Activated T-helper 1 cell treated with anti-CD3 and anti-CD28 coated beads, Interleukin-12 subunit alpha, Interleukin-12 subunit beta, Interleukin-2, Interleukin-4 antibody, amounts not matched to agents 30 ng/mL and 10 ng/mL and 1 ng/mL, durations not matched to agents 14 hours and 24 hours and 36 hours (primary cell): ENCODE results near the gene RBM8A. TPM values are rescaled to one million over a fixed set of nuclear protein-coding genes. Genes with fewer than 3 reads are reported as not detected.
A peak's percentile ranks its signal among the peaks of the same experiment; 100 is the strongest.

ENCODE experiments used
- DNase-seq: peaks from one replicate; pipeline ENCODE4 v3.0.0; 2021; ENCODE audit warnings: low spot score
- H3K27ac Mint-ChIP-seq: one replicate; pipeline ENCODE4 v1.8.0; 2021; ENCODE audit warnings: mild to moderate bottlenecking, mixed read lengths
- H3K27me3 Mint-ChIP-seq: one replicate; pipeline ENCODE4 v1.8.0; 2022; ENCODE audit warnings: mild to moderate bottlenecking, moderate library complexity, mixed read lengths; ENCODE audit not compliant: insufficient read depth
- H3K36me3 Mint-ChIP-seq: one replicate; pipeline ENCODE4 v1.8.0; 2021; ENCODE audit warnings: low read depth, mixed read lengths
- H3K4me1 Mint-ChIP-seq: one replicate; pipeline ENCODE4 v1.8.0; 2021; ENCODE audit warnings: low read depth, mixed read lengths
- H3K4me3 Mint-ChIP-seq: one replicate; pipeline ENCODE4 v1.8.0; 2021; ENCODE audit warnings: mild to moderate bottlenecking, moderate library complexity, mixed read lengths
- H3K9me3 Mint-ChIP-seq: one replicate; pipeline ENCODE4 v1.8.0; 2021; ENCODE audit warnings: mixed read lengths
- intact Hi-C: fragments of 100-400 bp; cut with micrococcal nuclease; formaldehyde crosslinking; loops from one replicate; pipeline ENCODE4 v1.15.1; 2024
- total RNA-seq: library from RNA; stranded (reverse); gene quantifications from 2 replicates; pipeline ENCODE4 v1.2.3, GENCODE V29; 2022

Gene RBM8A
- total RNA-seq, result 331 and 354 TPM in 2 replicates

DNA sequence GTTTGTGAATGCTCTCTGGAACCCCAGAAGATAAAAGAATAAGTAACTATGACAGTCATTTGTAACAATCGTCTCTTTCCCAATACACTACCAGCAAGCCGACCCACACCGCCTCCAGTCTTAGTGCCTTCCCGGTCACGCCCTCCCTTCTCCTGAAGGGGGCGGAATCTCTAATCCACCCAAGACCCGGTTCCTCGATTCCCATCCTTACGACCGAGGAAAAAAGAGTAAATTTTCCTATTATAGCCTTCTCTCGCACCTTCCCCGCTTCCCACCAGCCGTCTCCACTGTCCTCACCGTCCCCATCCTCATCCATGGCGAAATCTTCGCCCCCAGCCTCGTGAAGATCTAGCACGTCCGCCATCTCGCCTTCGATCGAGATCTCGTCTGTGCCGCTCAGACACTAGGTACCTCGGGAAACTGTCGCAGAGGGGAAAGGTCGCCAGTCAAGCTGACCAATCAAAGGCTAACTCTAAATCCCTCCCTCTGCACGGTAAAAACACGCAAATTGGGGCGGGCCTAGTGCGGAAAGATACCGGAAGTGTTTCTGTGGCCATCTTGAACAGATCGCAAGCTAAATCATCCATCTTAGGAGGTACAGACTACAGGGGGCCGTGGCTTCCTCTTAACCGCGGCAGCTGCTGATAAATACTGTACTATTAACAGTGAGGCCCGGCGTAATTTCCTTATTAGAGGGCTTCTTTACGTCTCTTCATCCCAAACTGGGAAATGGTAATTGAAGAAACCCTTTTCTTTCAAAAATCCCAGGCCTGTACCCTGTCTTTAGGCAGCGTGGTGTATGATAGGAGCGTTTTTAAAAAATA lies at the start of gene RBM8A:
RBM8A (minus strand) TSS at position 422 of the 824 bp plus-strand sequence; CDS start at position 364, 58 bp downstream.
- Mint-ChIP-seq H3K4me1 (peaks cover 11% of the 10 kb centered on the region), H3K27ac (peak within 1 kb of the TSS; percentile 20), H3K9me3 (no peaks in the 10 kb centered on the region), H3K36me3 (peaks cover 8% of the 10 kb centered on the region), H3K27me3 (no peaks in the 10 kb centered on the region), H3K4me3 (no peak within 1 kb of the TSS)
- DNase-seq, result peak; percentile 93
- intact Hi-C loops, result loop anchor here (1.0 to 2.0 kb wide), 6 partner anchors 9 to 69 kb away; partner anchors contain the start of genes ANKRD34A, ITGA10, PEX11B and POLR3GL

DNA sequence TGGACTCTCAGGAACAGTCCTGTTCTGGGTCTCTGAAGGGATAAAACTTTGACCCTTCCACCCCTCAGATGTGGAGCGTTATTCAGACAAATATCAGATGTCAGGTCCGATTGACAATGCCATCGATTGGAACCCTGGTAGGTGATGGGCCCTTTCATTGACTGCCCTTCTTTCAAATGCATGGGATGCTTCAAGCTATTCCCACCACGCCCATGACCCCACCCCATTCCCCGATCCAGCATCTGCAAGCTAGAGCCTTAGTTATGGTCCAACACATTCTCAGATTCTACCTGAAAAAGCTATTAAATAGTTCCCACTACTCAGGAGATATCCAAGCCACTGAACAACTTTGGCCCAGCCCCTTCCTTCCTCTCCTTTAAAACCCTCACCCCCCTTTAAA lies 49.7 kb upstream of the RBM8A start:
- Mint-ChIP-seq H3K4me1 (peaks cover 15% of the 10 kb centered on the region), H3K36me3 (peaks cover 3% of the 10 kb centered on the region), H3K9me3 (no peaks in the 10 kb centered on the region), H3K27ac (no peak overlapping the region), H3K27me3 (no peaks in the 10 kb centered on the region), H3K4me3 (no peak overlapping the region)
- intact Hi-C loops, result loop anchor here (1.0 kb wide), 2 partner anchors 30 to 36 kb away; no protein-coding TSS in a partner anchor
- no peak for DNase-seq

DNA sequence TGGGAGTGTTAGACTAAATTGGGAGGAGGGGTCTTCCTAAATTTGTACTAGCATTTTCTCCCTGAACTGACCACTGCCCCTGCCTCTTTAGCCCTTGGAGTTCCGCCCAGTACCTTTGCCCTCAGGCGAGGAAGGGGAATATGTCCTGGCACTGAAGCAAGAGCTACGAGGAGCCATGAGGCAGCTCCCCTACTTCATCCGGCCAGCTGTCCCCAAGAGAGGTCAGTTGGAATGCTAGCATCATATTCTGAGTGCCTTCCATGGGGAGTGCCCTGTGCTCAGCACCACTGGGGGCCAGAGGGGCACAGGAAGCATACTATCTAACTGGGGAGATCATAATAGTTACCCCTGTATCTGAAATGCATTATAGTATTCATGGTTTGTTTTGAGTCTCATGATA lies 47.9 kb upstream of the RBM8A start:
- peaks cover 3% of the 10 kb centered on the region for H3K36me3 Mint-ChIP-seq
- no peak for DNase-seq
- H3K4me3 Mint-ChIP-seq, result no peak overlapping the region
- H3K9me3 Mint-ChIP-seq, result no peaks in the 10 kb centered on the region
- H3K4me1 Mint-ChIP-seq, result peaks cover 15% of the 10 kb centered on the region
- no peak overlapping the region for H3K27ac Mint-ChIP-seq
- H3K27me3 Mint-ChIP-seq, result no peaks in the 10 kb centered on the region
- intact Hi-C loops, result no loop called here

DNA sequence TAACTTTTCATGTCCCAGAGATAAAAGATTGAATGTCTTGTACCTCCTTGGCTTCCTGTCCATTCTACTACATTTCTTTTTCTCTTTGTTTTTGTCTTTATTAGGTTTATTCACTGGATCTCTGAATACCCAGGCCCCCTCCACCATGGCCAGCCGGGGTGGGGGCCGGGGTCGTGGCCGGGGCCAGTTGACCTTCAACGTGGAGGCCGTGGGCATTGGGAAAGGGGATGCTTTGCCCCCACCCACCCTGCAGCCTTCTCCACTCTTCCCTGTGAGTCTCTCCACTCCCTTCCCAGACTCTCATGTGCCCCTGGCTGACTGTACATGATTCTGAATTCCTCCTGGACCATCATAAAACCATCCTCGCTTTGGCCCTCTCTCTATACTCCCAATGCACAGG lies 47.4 kb upstream of the RBM8A start:
- intact Hi-C loops, result no loop called here

DNA sequence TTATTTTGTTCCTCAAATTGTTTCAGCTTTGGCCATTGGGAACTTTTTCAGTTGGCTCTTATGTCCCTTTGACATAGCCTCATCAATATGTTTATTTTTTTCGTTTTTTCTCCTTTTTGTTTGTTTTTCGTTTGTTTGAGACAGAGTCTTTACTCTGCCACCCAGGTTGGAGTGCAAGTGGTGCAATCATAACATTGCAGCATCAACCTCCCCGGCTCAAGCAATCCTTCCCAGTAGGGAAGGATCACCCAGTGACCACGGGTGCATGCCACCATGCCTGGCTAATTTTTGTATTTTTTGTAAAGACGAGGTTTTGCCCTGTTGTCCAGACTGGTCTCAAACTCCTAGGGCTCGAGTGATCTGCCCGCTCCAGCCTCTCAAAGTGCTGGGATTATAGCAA lies 45.3 kb upstream of the RBM8A start:
- no peaks in the 10 kb centered on the region for H3K27me3 Mint-ChIP-seq
- no peak for DNase-seq
- no peak overlapping the region for H3K27ac Mint-ChIP-seq
- H3K36me3 Mint-ChIP-seq, result peaks cover 9% of the 10 kb centered on the region
- H3K9me3 Mint-ChIP-seq, result peaks cover 6% of the 10 kb centered on the region
- intact Hi-C loops, result no loop called here
- H3K4me1 Mint-ChIP-seq, result peaks cover 15% of the 10 kb centered on the region
- H3K4me3 Mint-ChIP-seq, result no peak overlapping the region

More for the DNA sequence above, 47.4 kb upstream of the RBM8A start:
- H3K4me1 Mint-ChIP-seq, result peaks cover 15% of the 10 kb centered on the region
- no peaks in the 10 kb centered on the region for H3K27me3 Mint-ChIP-seq
- peak overlapping the region; percentile 36 for H3K27ac Mint-ChIP-seq
- H3K36me3 Mint-ChIP-seq, result peaks cover 3% of the 10 kb centered on the region
- DNase-seq, result no peak
- no peak overlapping the region for H3K4me3 Mint-ChIP-seq
- no peaks in the 10 kb centered on the region for H3K9me3 Mint-ChIP-seq

DNA sequence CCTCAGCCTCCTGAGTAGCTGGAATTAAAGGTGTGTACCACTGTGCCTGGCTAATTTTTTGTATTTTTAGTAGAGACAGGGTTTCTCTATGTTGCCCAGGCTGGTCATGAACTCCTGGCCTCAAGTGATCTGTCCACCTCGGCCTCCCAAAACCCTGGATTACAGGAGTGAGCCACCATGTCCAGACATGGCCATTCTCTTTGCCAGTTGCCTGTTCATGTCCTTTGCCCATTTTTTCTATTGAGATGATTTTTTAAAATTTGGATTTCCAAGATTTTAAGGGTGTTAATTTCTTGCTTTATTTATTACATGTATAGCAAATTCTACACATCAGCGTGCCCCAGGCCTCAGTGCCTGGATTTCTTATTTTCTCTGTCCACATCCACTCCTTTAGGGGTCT lies 40.0 kb upstream of the RBM8A start:
- no peak for DNase-seq
- peak overlapping the region; percentile 40 for H3K4me3 Mint-ChIP-seq
- no peak overlapping the region for H3K27ac Mint-ChIP-seq
- H3K36me3 Mint-ChIP-seq, result peaks cover 7% of the 10 kb centered on the region
- H3K4me1 Mint-ChIP-seq, result peaks cover 28% of the 10 kb centered on the region
- H3K27me3 Mint-ChIP-seq, result no peaks in the 10 kb centered on the region
- intact Hi-C loops, result no loop called here
- peaks cover 14% of the 10 kb centered on the region for H3K9me3 Mint-ChIP-seq

DNA sequence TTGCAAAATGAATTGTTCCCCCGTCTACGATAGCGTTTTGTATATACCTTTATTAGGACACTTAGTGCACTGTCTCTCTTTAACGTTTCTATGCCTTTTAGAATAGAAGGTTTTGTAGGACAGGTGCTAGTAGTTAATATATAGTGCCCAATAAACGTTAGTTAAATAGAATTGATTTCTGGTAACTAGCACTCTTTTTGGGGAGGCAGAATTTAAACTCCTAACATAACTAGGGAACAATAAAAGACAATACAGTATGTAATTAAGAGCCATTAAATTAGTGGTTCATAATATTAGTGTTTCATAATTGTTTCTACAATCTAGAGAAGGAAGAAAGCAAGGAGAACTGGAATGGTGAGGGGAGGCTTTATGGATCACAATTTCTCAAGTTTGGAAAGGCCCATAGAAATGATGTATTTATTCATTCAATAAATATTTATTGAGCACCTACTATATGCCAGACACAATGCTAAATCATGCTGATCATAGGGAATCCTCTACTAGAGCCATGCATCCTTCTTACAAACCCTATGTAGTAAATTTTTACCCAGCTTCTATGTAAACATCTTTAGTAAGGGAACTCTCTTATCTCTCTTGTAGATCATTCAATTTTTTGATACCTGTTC lies 37.9 kb upstream of the RBM8A start:
- H3K4me1 Mint-ChIP-seq, result peaks cover 42% of the 10 kb centered on the region

DNA sequence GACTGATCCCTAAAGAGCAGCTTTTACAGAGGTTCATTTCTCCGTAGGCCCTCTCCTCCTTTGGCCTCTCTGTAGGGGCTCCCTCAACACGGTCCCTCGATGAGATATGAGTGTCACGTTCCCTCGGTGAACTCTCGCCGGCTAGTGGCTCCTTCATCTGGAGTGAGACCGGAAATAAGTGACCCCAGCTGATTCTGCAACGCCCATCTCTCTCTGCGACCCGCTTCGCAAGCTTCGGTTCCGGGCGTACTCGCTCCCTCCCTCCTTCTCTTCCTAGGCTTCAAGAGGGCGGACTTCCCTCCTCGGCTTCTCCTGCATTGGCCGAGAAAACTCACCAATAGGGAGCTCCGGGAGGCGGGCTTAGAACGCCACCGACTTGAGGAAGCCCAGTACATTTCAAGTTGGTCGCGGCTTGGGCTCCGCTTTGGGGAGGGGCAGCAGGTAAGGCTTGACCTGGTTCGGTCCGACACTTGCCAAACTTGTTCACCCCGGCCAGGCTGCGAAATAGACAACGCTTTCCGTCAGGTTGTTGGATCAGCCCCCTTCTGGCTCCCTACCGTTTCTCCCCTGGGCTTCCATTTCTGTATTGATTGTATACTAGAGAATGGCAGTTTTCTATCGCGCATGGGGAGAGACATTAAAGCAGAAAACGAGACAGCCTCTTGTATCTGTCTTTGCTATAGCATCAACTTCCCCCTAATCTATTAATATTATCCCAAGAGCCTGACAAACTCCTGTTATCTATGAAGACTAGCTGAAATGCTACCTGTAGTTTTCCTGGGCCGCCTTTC lies 37.2 kb upstream of the RBM8A start, which contains the start of the genes ANKRD34A and POLR3GL:
ANKRD34A (minus strand) TSS at position 248 of the 791 bp plus-strand sequence. CDS start 2,816 bp downstream, outside the sequence.
POLR3GL (plus strand) TSS at position 363 of the 791 bp plus-strand sequence. CDS start 10,176 bp downstream, outside the sequence.
- DNase-seq, result peak; percentile 89
- intact Hi-C loops, result loop anchor here (1.0 kb wide), 7 partner anchors 15 to 106 kb away; partner anchors contain the start of genes PEX11B, RBM8A and TXNIP
- Mint-ChIP-seq H3K36me3 (peaks cover 9% of the 10 kb centered on the region), H3K27me3 (no peaks in the 10 kb centered on the region), H3K4me1 (peaks cover 45% of the 10 kb centered on the region), H3K4me3 (peak within 1 kb of the TSS; percentile 93), H3K9me3 (peaks cover 14% of the 10 kb centered on the region), H3K27ac (peak within 1 kb of the TSS; percentile 87)

More for the DNA sequence above, 37.9 kb upstream of the RBM8A start:
- Mint-ChIP-seq H3K27ac (peak overlapping the region; percentile 87), H3K27me3 (no peaks in the 10 kb centered on the region), H3K36me3 (peaks cover 7% of the 10 kb centered on the region), H3K9me3 (peaks cover 14% of the 10 kb centered on the region), H3K4me3 (peak overlapping the region; percentile 93)
- DNase-seq, result no peak
- intact Hi-C loops, result no loop called here

DNA sequence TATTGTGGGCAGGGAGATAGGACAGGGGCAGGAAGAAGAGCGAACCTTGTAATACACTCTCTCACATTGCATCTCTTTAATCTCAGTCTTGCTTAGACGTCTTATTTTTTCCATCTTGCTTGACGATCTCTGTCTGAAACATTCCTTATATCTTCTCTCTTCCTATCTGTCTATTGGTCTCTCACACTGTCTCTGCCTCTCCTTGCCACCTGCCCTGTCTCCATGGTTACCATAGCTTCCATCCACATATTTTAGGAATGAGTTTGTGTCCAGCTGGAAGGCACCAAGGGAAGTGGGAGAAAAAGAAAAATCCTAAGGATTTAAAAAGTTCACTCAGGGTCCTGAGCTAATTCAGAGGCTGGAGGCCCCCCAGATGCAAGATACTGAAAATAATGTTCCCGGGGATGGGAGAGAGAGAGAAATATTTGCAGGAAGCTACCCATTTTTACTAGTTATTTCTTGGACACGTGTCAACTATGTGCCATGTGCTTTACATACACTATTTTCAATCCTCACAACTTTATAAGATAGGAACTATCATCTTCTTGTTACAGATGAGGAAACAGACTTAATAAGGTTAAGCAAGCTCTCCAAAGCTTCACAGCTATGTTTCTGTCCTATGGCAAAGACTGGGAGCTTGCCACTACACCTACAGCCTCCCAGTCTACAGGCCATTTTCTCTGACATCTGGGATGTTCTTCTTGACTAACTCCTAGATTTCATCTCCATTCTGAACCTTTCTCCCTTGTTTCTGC lies 36.2 kb upstream of the RBM8A start:
- peaks cover 56% of the 10 kb centered on the region for H3K4me1 Mint-ChIP-seq
- H3K4me3 Mint-ChIP-seq, result peak overlapping the region; percentile 93
- intact Hi-C loops, result loop anchor here (1.0 kb wide), 7 partner anchors 16 to 105 kb away; partner anchors contain the start of genes PEX11B, RBM8A and TXNIP
- H3K27me3 Mint-ChIP-seq, result no peaks in the 10 kb centered on the region
- DNase-seq, result no peak
- peaks cover 14% of the 10 kb centered on the region for H3K9me3 Mint-ChIP-seq
- peak overlapping the region; percentile 87 for H3K27ac Mint-ChIP-seq
- H3K36me3 Mint-ChIP-seq, result peaks cover 9% of the 10 kb centered on the region

DNA sequence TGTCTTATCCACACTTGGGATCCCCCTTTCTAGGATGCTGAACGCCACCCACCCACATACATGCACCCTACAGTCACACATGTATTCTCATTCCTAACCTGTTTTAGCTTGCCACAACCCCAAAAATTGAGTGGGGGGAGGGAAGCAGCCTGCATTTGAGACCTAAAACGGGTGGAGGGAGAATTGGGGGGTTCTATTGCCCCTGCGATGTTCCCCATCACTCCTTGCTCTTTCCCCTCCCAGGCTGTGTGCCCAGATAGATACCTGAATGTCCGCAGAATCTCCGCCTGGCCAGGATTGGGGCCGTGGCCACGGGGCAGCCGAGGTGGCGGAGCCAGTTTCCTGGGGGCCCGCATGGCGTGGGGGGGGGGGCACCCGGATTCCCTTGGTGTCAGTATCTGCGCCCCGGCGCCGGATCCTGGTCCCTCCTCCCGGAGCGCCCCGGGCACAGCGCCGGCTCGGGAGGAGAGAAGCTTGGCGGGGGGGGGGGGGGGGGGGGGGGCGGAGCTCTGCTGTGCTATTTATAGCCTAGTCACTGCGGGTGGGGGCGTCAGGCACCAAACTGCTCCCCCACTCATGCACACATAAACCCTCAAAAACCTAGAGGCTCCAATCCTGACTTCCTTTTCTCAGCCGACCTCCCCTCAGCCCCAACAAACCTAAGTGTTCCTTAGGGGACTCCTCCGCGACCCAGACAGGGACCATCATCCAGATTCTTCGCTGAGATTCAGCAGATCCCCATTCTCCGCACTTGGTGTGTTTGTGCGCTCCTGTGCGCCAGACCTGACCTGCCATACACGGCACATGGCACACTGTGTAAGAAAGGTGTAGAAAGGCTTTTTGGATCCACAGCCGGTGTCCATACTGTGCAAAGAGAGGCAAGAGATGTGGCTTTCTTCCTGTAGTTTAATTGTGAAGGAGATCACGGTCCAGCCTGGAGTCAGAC lies 35.1 kb upstream of the RBM8A start:
- Mint-ChIP-seq H3K4me3 (peak overlapping the region; percentile 93), H3K36me3 (peaks cover 2% of the 10 kb centered on the region), H3K9me3 (peaks cover 6% of the 10 kb centered on the region), H3K27ac (peak overlapping the region; percentile 87), H3K27me3 (no peaks in the 10 kb centered on the region), H3K4me1 (peaks cover 62% of the 10 kb centered on the region)
- DNase-seq, result no peak
- intact Hi-C loops, result no loop called here
